Endothelial cell (in vitro differentiated cells): ENCODE data around the gene KIAA1671. TPM values are rescaled to one million over a fixed set of nuclear protein-coding genes. Genes with fewer than 3 reads are reported as not detected.

Experiments
- DNase-seq: peaks from one replicate; pipeline ENCODE4 v3.0.0; 2021; ENCODE audit warnings: low spot score
- H3K27ac Mint-ChIP-seq: one replicate; pipeline ENCODE4 v1.8.0; 2021; ENCODE audit warnings: mixed read lengths, inconsistent platforms; ENCODE audit not compliant: unreplicated experiment
- H3K27me3 Mint-ChIP-seq: one replicate; pipeline ENCODE4 v1.8.0; 2021; ENCODE audit warnings: mild to moderate bottlenecking, moderate library complexity, mixed read lengths, inconsistent platforms; ENCODE audit not compliant: unreplicated experiment
- H3K36me3 Mint-ChIP-seq: one replicate; pipeline ENCODE4 v1.8.0; 2021; ENCODE audit warnings: mild to moderate bottlenecking, low read depth, mixed read lengths, inconsistent platforms; ENCODE audit not compliant: unreplicated experiment
- H3K4me1 Mint-ChIP-seq: one replicate; pipeline ENCODE4 v1.8.0; 2021; ENCODE audit warnings: mild to moderate bottlenecking, mixed read lengths, inconsistent platforms; ENCODE audit not compliant: unreplicated experiment
- H3K4me3 Mint-ChIP-seq: one replicate; pipeline ENCODE4 v1.8.0; 2021; ENCODE audit warnings: mild to moderate bottlenecking, mixed read lengths, inconsistent platforms; ENCODE audit not compliant: unreplicated experiment
- H3K9me3 Mint-ChIP-seq: one replicate; pipeline ENCODE4 v1.8.0; 2021; ENCODE audit warnings: mixed read lengths, inconsistent platforms; ENCODE audit not compliant: unreplicated experiment
- CTCF ChIP-seq: fragments of 200-600 bp; sonication (generic); IDR thresholded peaks from one replicate; pipeline ENCODE4 v1.5.0; 2021; ENCODE audit warnings: antibody characterized with exemption; ENCODE audit not compliant: unreplicated experiment
- total RNA-seq: library from RNA; stranded (reverse); fragmentation: NEBNext Ultra II Directional; extraction: Animal tissue kit (Norgen Biotek cat#: 25700); gene quantifications from one replicate; pipeline ENCODE4 v1.2.1, GENCODE V29; 2021; ENCODE audit not compliant: unreplicated experiment

KIAA1671 gene
- total RNA-seq, 1 donor from 2014 or later = 92.1 TPM

- DNase-seq = no peak
- peaks cover 13% of the 10 kb centered on the region for H3K36me3 Mint-ChIP-seq
- H3K27ac Mint-ChIP-seq = no peak overlapping the region
- peaks cover 3% of the 10 kb centered on the region for H3K4me1 Mint-ChIP-seq
- TF ChIP-seq CTCF = no peak
- no peak overlapping the region for H3K4me3 Mint-ChIP-seq
- H3K27me3 Mint-ChIP-seq = peaks cover 2% of the 10 kb centered on the region
- H3K9me3 Mint-ChIP-seq = no peaks in the 10 kb centered on the region
These were observed 213.3 kb downstream of the KIAA1671 start for GRCh38 chr22:25165785-25166184.

- TF ChIP-seq CTCF = no peak
- no peaks in the 10 kb centered on the region for H3K9me3 Mint-ChIP-seq
- H3K36me3 Mint-ChIP-seq = peaks cover 13% of the 10 kb centered on the region
- H3K4me1 Mint-ChIP-seq = peaks cover 3% of the 10 kb centered on the region
- H3K27ac Mint-ChIP-seq = no peak overlapping the region
- peaks cover 2% of the 10 kb centered on the region for H3K27me3 Mint-ChIP-seq
- DNase-seq = no peak
- no peak overlapping the region for H3K4me3 Mint-ChIP-seq
These were observed 213.9 kb downstream of the KIAA1671 start for GRCh38 chr22:25166266-25167040.

- Mint-ChIP-seq H3K36me3 (peaks cover 13% of the 10 kb centered on the region), H3K27me3 (peaks cover 2% of the 10 kb centered on the region), H3K9me3 (no peaks in the 10 kb centered on the region), H3K4me3 (peak overlapping the region; percentile 14), H3K4me1 (peaks cover 3% of the 10 kb centered on the region), H3K27ac (no peak overlapping the region)
- DNase-seq = no peak
- no peak for TF ChIP-seq CTCF
These were observed 214.6 kb downstream of the KIAA1671 start for GRCh38 chr22:25167082-25167481.

GRCh38 chr22:25167834-25168601 is 215.5 kb downstream of the KIAA1671 start:
- Mint-ChIP-seq H3K27ac (no peak overlapping the region), H3K4me3 (no peak overlapping the region), H3K36me3 (peaks cover 21% of the 10 kb centered on the region)

More at GRCh38 chr22:25167834-25168601, 215.5 kb downstream of the KIAA1671 start:
- no peak for TF ChIP-seq CTCF
- Mint-ChIP-seq H3K27me3 (peaks cover 2% of the 10 kb centered on the region), H3K4me1 (peaks cover 3% of the 10 kb centered on the region), H3K9me3 (no peaks in the 10 kb centered on the region)
- no peak for DNase-seq
